ENCODE results near the gene TNFRSF4. TPM values are rescaled to one million over a fixed set of nuclear protein-coding genes. Genes with fewer than 3 reads are reported as not detected.
A peak's percentile ranks its signal among the peaks of the same experiment; 100 is the strongest.

The TNFRSF4 gene
- total and polyA plus RNA-seq, 2 of the 13 experiments (the other 11 are each of a cell fraction or from before 2014, with no cell fraction given): not detected

DNA sequence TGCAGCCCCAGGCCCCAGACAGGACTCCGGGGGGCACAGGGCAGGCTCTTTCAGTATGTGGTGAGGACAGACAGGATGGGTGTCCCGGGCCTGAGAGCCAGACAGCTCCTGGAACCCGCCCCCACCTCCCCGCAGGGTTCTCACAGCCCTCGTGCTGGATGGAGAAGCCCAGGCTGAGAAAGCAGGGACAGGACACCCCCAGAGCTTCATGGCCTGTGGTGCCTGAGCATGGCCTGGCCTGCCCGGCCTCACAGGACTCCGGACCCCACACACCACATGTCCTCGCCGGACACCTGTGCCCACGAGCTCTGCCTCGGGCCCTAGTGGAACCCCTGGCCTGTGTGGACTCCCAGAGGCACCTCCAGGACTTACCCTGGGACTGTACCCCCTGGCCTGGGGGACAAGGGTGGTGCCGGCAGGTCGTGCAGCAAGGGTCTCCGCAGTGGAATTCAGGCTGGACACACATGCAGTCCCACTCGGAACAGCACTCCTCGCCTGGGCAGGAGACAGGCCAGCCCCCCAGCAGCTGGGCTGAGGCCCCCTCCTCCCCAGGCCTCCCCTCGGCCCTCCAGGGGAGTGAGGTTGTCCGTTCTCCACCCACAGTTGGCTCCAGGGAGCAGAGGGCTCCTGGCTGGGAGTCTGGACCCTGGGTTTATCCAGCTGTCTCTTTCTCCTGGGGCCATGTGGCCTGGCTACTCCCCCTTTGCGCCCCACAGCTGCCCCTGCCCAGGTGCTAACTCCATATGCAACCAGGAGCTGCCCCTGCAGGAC, 8.8 kb downstream of the TNFRSF4 start:
- CTCF ChIA-PET (ENCODE audit: low intra/inter-chr PET ratio, low total read pairs): no interaction called here
- H3K4me2 ChIP-seq (ENCODE audit: low read depth, low read length): no peak overlapping the region
- TF ChIP-seq ZNF674 (CRISPR knock-in tag; IDR thresholded peaks at IDR 0.05; ENCODE audit: low read depth) (no peak), CHD4 (IDR thresholded peaks at IDR 0.05; ENCODE audit: borderline replicate concordance, low read length) (no peak), DMAP1 (CRISPR knock-in tag; IDR thresholded peaks at IDR 0.05) (no peak), ASH2L (IDR thresholded peaks at IDR 0.05; ENCODE audit: insufficient read length, low read depth, low read length) (no peak), SMARCC2 (IDR thresholded peaks at IDR 0.05) (no peak), ZNF547 (CRISPR knock-in tag; IDR thresholded peaks at IDR 0.05) (no peak), NCOA2 (CRISPR knock-in tag; IDR thresholded peaks at IDR 0.05) (no peak), ZNF737 (CRISPR knock-in tag; IDR thresholded peaks at IDR 0.05; ENCODE audit: borderline replicate concordance) (no peak), RBFOX2 (IDR thresholded peaks at IDR 0.05; ENCODE audit: low read depth, low read length) (no peak), ZNF160 (CRISPR knock-in tag; IDR thresholded peaks at IDR 0.05) (no peak)
- TF ChIP-seq, protein P1, sequence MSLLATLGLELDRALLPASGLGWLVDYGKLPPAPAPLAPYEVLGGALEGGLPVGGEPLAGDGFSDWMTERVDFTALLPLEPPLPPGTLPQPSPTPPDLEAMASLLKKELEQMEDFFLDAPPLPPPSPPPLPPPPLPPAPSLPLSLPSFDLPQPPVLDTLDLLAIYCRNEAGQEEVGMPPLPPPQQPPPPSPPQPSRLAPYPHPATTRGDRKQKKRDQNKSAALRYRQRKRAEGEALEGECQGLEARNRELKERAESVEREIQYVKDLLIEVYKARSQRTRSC (CRISPR knock-in tag; IDR thresholded peaks at IDR 0.05; ENCODE audit: low read depth): no peak
- TF ChIP-seq, protein P2, sequence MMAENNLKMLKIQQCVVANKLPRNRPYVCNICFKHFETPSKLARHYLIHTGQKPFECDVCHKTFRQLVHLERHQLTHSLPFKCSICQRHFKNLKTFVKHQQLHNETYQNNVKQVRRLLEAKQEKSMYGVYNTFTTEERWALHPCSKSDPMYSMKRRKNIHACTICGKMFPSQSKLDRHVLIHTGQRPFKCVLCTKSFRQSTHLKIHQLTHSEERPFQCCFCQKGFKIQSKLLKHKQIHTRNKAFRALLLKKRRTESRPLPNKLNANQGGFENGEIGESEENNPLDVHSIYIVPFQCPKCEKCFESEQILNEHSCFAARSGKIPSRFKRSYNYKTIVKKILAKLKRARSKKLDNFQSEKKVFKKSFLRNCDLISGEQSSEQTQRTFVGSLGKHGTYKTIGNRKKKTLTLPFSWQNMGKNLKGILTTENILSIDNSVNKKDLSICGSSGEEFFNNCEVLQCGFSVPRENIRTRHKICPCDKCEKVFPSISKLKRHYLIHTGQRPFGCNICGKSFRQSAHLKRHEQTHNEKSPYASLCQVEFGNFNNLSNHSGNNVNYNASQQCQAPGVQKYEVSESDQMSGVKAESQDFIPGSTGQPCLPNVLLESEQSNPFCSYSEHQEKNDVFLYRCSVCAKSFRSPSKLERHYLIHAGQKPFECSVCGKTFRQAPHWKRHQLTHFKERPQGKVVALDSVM (CRISPR knock-in tag; IDR thresholded peaks at IDR 0.05): no peak
- TF ChIP-seq, protein P3, sequence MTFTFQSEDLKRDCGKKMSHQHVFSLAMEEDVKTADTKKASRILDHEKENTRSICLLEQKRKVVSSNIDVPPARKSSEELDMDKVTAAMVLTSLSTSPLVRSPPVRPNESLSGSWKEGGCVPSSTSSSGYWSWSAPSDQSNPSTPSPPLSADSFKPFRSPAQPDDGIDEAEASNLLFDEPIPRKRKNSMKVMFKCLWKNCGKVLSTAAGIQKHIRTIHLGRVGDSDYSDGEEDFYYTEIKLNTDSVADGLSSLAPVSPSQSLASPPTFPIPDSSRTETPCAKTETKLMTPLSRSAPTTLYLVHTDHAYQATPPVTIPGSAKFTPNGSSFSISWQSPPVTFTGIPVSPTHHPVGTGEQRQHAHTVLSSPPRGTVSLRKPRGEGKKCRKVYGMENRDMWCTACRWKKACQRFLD (CRISPR knock-in tag; IDR thresholded peaks at IDR 0.05; ENCODE audit: borderline replicate concordance): no peak
- TF ChIP-seq, protein P4, sequence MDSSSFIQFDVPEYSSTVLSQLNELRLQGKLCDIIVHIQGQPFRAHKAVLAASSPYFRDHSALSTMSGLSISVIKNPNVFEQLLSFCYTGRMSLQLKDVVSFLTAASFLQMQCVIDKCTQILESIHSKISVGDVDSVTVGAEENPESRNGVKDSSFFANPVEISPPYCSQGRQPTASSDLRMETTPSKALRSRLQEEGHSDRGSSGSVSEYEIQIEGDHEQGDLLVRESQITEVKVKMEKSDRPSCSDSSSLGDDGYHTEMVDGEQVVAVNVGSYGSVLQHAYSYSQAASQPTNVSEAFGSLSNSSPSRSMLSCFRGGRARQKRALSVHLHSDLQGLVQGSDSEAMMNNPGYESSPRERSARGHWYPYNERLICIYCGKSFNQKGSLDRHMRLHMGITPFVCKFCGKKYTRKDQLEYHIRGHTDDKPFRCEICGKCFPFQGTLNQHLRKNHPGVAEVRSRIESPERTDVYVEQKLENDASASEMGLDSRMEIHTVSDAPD (CRISPR knock-in tag; IDR thresholded peaks at IDR 0.05): no peak
- TF ChIP-seq, protein P5, sequence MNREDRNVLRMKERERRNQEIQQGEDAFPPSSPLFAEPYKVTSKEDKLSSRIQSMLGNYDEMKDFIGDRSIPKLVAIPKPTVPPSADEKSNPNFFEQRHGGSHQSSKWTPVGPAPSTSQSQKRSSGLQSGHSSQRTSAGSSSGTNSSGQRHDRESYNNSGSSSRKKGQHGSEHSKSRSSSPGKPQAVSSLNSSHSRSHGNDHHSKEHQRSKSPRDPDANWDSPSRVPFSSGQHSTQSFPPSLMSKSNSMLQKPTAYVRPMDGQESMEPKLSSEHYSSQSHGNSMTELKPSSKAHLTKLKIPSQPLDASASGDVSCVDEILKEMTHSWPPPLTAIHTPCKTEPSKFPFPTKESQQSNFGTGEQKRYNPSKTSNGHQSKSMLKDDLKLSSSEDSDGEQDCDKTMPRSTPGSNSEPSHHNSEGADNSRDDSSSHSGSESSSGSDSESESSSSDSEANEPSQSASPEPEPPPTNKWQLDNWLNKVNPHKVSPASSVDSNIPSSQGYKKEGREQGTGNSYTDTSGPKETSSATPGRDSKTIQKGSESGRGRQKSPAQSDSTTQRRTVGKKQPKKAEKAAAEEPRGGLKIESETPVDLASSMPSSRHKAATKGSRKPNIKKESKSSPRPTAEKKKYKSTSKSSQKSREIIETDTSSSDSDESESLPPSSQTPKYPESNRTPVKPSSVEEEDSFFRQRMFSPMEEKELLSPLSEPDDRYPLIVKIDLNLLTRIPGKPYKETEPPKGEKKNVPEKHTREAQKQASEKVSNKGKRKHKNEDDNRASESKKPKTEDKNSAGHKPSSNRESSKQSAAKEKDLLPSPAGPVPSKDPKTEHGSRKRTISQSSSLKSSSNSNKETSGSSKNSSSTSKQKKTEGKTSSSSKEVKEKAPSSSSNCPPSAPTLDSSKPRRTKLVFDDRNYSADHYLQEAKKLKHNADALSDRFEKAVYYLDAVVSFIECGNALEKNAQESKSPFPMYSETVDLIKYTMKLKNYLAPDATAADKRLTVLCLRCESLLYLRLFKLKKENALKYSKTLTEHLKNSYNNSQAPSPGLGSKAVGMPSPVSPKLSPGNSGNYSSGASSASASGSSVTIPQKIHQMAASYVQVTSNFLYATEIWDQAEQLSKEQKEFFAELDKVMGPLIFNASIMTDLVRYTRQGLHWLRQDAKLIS (CRISPR knock-in tag; IDR thresholded peaks at IDR 0.05): no peak

More for the DNA sequence above, 8.8 kb downstream of the TNFRSF4 start:
- H2AFZ ChIP-seq (ENCODE audit: low read length): no peak overlapping the region
- no peaks in the 10 kb centered on the region for H3K36me3 ChIP-seq (replicated peaks in 1 of 2; ENCODE audit: control insufficient read depth in 1 of 2, insufficient read depth in 2 of 2, low read length in 2 of 2)
- peaks cover 7% of the 10 kb centered on the region for H3K4me1 ChIP-seq (ENCODE audit: insufficient read depth, low read length)
- no peak for FAIRE-seq
- no peak overlapping the region for H3K4me3 ChIP-seq (replicated peaks in 1 of 3; ENCODE audit: insufficient read depth in 1 of 3, low read depth in 2 of 3, low read length in 3 of 3)
- H3K79me2 ChIP-seq (ENCODE audit: insufficient read depth, low read length): no peaks in the 10 kb centered on the region
- DNase-seq (ENCODE audit: low spot score): no peak
- peak; percentile 5; the same call in 2 of the 3 replicates for ATAC-seq
- H3K27me3 ChIP-seq (ENCODE audit: control insufficient read depth in 1 of 2, insufficient read depth in 2 of 2, low read length in 2 of 2): peaks cover 19 to 71% of the 10 kb centered on the region in 2 experiments; a peak in 4 of 5 replicates
- no peaks in the 10 kb centered on the region for H3K9me3 ChIP-seq (ENCODE audit: low read length)
- intact Hi-C loops (cut with micrococcal nuclease; ENCODE audit: unreplicated experiment): no loop called here
- no CpG with 5 or more reads among the region's 19 CpGs for WGBS (ENCODE audit: low lambda C conversion rate)
- POLR2A ChIA-PET: no interaction called here
- BruUV-seq (replicated peaks): no TSS peak
- H3K9ac ChIP-seq (ENCODE audit: insufficient read depth, low read depth, low read length): no peak overlapping the region
- no peak overlapping the region for H3K27ac ChIP-seq (ENCODE audit: extremely low read length, insufficient read depth, low read length)
- in situ Hi-C loops (cut with HindIII; ENCODE audit: extremely low pct_ligation_motif_present, low pct_unique_long_range_greater_than_20kb): no loop called here
- H4K20me1 ChIP-seq (ENCODE audit: insufficient read depth, low read length): no peaks in the 10 kb centered on the region
